OCI-M1 (cell line): ENCODE measurements around the gene SFSWAP.
A peak's percentile ranks its signal among the peaks of the same experiment; 100 is the strongest.
"Not testable (repeated sequence)": the region's sequence is repeated elsewhere in the genome, so short reads cannot be mapped to it uniquely, and the experiment has no call there.

Experiments used
- DNase-seq: peaks from one replicate; lab custom pipeline; 2025; lab: John Stamatoyannopoulos, UW

The SFSWAP gene

DNA sequence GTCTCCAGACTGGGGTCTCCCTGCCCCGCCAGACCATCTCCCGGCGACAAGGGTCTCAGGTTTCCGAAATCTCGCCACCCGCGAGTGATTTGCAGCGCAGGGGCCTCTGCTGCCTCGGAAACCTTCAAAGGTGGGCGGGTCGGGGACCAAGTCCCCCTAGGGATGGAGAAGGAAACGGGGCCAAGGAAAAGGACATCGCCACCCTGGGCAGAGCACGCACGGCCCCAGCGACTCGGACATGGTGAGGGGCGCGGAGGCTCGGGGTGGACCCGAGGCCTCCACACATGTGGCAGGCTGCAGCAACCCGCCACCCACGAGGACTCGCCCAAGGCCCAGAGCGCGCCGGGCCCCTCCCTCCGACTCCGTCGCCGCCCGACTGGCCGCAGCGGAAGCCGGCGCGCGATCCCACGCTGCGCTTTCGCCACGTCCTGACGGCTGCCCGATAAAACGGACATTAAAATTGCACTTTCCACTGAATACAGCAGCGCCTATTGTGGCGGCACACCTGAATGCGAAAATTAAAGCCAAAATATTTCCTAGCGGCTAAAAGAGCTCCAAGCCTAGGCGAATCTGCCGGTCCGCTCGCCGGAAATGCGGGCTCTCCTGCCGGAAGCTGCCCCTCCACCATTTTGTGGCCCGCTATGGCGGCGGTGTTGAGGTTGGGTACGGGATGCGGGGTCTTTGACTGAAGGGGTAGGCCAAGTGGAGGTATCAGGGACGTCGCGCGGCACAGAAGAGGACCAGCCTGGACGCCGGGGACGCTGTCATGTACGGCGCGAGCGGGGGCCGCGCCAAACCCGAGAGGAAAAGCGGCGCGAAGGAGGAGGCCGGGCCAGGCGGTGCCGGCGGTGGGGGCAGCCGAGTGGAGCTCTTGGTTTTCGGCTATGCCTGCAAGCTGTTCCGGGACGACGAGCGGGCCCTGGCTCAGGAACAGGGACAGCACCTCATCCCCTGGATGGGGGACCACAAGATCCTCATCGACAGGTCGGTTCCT, at the start of gene SFSWAP:
SFSWAP (plus strand) TSS at position 627 of the 994 bp plus-strand sequence; CDS start at position 767, 140 bp downstream.
- DNase-seq = peak; percentile 89

DNA sequence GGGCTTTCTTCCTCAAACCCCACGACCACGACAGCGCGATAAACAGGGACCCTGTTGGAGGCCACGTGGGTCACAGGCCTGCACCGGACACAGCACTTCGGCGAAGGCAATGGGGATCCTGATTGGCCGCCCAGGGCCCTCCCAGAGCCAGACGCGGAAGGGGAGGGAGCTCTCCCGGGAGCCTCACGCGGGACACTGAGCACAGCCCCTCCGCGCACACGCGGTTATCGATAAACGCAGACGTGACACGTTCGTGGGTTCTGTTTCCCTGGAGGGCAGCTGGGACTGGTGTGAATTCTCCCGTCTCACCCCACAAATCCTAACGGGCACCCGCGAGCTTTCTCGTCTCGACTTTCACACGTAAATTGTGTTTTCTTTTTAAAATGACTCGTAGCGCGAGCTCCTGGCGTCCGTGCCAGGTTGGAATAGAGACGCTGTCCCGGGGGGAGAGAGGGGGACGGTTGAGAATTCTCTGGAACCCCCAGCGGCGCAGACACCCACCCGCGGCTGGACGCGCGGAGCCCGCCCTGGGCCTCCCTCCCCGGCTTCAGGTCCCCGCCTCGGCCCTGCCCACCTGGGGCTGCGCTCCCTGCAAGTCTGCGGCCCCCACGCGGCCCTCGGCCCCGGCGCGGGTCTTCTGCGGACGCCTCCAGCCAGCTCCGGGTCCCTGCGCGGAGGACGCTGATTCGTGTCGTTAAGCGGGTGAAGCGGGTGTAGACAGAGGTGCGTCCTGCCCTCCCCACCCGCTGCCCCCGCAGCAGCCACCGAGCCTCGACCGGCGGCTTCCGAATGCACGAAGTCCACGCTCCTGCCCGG, 49.5 kb upstream of the SFSWAP start:
- not testable (repeated sequence) for DNase-seq

DNA sequence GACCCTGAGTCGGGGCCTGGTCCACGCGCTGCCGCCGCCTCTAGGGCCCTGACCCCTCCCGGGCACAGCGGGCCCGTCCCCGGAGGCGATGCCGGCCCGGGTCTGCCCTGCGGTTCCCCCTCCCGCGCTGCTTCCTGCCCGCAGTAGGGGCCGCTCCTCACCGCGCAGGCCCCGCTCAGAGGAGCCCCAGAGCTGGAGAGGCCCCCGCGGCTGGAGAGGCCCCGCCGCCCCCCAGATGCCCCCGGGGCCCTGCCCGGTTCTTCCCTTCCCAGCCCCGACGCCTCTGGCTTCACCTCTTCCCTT, 49.0 kb upstream of the SFSWAP start:
- DNase-seq = not testable (repeated sequence)

DNA sequence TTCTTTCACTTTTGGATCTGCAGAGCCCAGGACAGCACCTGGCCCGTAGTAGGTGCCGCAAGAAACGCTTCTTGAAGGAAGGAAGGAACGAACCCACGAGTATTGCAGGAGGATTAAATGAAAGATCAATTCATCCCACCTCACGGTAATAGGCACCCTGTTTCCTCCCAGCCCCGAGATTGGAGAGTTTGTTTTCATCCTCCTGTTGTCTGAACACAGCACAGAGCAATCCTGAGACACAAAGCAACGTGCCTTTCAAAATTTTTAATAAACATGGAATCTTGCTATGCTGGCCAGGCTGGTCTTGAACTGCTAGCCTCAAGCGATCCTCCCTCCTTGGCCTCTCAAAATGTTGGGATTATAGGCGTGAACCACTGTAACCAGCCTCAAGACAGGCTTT, 48.5 kb upstream of the SFSWAP start:
- not testable (repeated sequence) for DNase-seq

DNA sequence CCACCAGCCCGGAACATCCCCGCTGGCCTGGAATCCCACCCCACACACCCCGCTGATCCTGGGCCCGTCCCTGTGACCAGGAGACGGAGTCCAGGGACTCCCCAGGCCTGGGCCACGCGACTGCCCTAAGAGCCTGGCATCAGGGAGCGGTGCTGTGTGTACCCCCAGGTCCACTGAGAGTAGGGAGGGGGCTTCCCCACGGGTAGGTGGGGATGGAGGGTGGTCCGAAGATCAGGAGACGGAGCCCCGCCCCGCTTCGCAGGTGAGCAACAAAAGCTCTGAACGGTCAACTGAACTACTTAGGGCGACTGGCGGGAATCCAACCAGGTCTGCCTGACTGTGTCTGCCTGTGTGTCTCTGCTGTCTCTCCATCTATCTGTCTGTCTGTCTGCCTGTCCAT, 45.2 kb upstream of the SFSWAP start:
- not testable (repeated sequence) for DNase-seq

DNA sequence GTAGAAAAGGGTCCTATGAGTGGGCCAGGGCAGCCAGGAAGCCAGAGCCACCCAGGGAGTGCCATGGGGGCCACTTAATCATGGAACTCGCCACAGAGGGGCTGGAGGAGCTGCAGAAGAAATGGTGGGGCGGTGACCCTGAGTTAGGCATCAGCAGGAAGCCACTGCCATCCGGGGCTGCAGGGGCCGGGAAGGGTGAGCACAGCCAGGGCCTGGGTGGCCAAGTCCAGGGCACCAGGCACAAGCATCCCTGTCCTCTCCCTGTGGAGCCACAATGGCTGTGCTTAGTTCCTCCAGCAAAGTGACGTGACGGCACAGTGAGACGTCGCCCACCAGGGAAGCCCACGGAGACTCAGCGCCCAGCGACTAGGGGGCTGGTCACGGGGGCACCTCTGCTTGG, 44.4 kb upstream of the SFSWAP start:
- DNase-seq = not testable (repeated sequence)

DNA sequence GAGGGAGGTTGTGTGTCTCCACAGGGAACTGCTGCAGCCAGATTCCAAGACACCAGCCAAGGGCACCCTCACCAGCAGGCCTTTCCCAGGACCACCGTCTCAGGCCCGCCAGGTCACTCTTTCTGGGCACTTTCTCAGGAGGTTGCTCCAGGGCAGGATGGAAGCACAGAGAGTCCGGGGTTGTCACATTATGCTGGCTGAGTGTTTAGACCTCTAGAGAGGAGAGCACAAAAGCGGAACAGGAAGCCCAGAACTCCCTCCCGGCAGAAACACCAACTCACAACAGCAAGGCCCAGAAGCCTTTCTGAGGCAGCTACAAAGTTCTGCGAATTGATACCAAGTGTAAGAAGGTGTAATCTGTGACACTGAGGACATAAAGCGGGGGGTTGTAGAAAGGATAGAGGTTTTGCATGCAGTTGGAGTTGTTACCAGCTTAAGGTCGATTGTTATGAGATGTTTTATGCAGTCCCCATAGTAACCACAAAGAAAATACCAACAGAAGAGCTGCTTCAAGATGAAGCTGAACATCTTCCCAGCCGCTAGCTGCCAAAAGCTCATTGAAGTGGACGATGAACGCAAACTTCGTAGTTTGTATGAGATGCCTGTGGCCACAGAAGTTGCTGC, 43.8 kb upstream of the SFSWAP start:
- not testable (repeated sequence) for DNase-seq

DNA sequence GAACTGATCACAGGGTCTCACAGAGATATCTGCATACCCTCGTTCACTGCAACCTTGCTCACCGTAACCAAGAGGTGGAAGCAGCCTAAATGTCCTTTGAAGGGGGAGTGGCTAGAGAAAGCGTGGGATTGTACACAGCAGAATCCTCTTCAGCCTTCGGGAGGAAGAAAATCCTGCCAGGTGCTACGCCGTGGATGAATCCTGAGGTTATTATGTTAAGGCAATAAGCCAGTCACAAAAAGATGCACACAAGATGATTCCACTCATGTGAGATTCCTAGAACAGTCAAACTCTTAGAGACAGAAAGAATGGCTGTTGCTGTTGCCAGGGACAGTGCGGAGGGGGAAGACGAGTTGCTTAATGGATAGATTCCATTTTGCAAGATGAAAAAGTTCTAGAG, 39.6 kb upstream of the SFSWAP start:
- DNase-seq = no peak

DNA sequence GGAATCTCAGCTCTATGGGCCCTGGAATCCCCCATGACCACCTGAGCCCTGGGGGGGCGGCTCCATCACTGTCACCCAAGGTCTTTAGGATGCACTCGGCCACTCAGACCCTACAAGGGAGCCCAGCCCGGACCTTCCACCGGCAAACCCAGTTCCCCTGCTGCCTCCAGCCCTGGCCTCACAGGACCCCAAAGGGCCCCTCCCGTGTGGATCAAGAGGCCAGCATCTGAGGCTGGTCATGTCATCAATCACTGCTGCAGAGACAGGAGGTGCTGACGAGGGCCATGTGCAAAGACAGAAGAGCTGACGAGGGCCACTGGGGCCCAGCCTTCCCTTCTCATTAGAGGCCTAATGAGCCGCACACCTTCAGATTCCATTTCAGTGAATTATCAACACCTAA, 39.0 kb upstream of the SFSWAP start:
- DNase-seq = no peak

DNA sequence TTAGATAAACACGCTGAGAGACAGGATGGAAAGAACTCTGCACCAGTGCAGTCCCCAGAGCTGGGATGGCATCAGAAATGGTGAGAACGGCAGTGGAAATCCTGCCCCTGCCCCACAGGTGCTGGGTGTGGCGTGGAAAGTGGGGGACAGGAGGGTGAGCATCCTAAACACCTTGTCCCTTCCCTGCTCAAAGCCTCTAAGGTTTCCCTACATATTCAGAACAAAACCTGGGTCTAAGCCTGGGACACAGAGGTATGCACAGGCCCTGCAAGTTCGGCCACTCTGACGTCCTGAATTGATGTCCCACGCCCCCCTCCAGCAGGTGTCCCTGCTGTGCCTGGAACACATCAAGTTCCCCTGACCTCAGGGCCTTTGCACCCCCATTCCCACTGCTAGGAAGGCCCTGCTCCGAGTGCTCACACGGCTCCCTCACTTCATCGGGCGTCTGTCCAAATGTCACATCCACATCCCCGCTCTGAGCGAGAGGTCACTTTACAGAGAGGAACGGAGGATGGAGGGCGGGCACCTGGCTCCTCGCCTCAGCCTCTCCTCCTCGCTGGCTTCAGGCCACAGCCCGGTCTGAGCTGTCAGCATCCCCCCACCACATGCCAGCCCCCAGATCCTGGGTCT, 38.5 kb upstream of the SFSWAP start:
- DNase-seq = no peak

DNA sequence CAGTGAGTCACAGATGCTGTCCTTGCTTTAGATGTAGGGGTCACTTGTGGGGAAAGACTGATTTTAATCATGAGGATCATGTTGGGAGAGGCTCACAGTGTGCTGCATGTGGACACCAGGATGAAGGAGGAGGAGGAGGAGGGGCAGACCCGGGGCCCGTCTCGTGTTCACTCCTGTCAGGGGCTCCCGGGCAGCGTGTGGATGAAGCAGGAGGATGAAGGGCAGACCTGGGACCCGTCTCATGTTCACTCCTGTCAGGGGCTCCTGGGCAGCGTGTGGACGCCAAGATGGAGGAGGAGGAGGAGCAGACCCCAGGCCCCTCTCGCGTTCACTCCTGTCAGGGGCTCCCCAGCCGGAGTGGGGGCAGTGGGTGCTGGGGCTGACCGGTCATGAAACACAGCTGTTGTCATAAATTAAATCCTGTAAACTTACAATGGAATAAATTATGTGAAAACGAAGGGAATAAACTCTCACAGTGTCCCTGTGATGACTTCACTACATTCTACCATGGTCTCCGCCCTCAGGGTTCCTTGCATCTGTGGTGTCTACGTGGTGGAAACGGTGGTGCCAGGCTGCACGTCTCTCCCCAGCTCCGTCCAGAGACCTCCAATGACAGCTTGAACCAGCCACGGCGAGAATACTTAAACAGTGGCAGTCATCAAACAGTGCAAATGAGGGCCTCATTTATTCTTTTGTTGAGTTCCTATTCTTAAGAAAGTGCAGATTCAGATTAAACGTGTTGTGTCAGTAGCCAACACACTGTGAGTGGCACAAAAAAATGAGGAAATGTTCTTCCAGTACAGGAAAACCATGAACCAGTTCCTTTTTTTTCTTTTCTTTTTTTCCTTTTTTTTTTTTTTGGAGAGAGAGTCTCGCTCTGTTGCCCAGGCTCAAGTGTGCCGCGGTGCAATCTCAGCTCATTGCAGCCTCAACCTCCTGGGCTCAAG, 37.7 kb upstream of the SFSWAP start:
- no peak for DNase-seq

DNA sequence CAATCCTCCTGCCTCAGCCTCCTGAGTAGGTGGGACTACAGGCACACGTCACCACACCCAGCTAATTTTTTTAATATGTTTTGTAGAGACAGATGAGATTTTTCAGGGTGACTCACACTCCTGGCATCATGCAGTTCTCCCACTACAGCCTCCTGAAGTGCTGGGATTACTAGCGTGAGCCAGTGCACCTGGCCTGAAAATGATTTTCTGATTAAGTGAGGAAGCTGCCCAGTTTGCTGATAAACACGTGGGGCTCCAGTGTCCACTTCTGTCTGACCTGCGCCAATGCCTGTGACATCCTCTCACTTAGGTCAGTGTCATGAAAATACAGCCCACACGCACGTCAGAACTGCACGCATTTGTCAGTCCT, 37.0 kb upstream of the SFSWAP start:
- no peak for DNase-seq

DNA sequence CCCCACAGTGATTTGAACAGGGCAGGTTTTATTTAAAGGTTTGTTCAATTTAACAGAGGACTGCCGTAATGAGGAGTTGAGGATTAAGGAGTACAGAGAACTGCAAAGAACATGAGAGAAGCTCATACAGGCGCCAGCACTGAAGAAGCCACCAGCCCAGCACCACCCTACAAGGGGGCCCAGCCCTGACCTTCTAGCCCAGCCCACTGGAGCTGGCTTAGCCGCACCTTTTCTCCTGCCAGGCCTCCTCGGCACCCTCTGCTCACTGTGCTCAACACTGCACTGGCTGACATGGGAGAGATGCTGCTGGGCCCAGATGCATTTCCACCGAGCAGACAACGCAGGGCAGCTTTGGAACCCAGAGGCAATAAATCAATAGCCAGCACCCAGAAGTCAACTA, 36.5 kb upstream of the SFSWAP start:
- DNase-seq = no peak

DNA sequence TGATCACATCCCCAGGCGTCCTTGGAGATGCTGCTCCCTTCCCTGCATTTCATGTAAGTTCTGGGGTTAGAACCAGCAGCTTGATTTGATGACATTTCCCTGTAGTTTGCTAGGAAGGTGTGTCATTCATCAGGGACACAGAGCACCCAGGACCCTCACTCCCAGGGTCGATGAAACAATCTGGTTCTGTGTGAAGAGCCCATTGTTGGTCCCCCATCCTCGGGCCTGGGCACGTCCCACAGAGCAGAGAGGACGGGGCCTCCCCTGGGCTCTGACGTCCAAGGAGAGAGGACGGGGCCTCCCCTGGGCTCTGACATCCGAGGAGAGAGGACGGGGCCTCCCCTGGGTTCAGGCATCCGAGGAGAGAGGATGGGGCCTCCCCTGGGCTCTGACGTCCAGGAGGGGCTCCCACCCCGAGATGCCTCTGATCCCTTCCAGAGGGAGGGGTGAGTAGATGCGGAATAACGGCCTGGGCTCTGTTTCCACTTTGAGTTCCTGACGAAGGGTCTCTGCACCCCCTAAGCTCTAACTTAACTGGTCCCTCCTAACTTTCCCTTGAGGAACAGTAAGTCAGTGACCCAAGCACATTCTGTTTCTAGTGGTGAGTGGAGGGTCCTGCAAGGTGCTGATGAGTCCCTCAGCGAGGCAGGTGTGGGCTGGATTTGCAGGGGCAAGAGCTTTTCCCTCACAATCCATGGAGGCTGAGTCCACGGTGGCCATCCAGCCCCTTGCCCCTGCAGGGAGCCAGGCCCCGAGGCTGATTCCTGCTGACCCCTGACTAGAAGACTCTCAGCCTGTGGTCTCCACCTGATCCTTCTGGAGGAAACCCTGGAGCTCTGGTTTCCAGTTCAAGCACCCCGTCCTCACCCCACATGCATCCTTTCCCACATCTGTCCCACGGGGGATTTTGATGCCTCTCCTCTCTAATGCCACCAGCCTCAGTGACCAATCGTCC, 35.5 kb upstream of the SFSWAP start:
- no peak for DNase-seq

DNA sequence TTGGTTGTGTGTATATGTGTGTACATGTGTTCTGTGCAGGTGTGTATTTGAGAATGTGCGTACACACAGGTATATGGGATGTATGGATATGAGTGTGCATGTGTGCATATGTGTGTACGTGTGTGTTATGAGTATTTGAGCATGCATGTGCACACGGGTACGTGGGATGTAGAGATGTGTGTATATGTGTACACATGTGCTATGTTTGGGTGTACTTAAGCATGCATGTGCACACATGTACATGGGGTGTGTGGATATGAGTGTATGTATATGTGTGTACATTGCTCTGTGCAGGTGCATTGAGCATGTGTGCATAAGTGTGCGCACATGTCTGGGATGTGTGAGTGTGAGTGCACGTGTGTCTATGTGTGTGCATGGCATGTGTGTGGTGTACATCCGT, 34.3 kb upstream of the SFSWAP start:
- DNase-seq = no peak

DNA sequence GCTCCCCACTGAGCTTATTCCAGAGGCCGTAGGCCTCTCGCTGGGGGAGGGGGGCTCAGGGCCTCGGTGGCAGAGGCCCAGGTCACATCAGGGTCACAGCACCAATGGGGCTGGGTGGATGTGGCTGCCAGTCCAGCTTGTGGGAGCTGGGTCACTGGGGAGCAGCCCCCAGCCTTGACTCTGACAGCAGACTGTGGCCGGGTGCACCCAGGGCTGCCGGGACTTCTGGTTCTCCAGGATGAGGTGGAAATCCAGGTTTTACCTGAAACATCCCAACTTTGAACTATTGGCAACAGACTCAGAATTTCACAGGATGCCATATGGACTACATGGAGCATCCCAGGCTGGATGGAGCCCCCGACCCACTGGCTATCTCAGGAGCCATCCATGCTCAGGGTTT, 33.8 kb upstream of the SFSWAP start:
- not testable (repeated sequence) for DNase-seq

DNA sequence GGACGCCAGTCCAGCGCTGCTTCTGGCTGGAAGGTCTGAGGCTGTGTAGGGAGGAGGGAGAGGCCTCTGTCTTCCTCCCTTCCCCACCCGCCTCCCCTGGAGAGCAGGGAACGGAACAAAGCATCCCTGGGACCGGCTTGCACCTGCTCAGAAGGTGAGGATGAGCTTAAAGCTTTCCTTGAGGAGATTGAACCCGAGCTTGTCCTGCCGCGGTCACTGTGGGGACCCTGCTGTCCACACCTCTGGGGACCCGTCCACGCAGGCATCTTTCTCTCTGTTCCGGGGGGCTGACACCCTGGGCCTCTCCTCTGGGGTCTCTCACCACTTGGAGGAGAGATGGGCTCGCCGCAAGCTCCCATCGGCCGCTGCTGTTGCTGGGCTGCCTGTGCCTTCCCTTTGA, 33.2 kb upstream of the SFSWAP start:
- DNase-seq = no peak

DNA sequence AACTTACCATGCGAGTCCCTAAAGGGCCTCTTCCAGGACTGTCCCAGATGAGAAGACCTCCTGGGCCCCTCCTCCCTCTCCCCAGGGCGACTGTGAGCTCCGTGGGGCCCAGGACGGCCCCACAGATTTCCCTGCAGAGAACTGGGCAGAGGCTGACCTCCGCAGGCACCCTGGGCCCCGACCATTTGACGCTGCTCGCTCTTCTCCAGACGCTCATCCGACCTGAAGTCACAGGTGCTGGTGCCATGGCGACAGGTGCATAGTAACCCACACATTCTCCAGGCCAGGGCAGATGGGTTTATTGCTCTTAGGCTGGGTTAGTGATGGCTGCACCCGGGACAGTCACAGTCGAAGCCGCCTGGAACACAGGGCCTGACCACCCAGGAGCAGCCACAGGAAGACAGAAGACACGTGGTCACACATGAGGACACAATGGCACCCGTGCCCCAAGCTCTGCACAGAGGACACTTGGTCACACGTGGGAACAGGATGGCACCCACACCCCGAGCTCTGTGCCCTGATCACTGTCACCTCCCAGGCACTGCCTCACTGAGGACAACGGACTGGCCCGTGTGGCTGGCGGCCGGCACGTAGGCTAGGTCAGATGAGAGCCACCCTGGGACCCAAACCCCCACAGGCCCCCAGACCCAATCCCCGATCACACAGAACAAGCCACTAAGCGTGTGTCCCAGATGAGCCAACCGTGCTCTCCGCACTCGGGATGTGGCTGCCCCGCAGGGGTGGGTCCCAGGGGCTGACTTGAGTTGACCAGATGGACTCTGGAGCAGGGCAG, 32.3 kb upstream of the SFSWAP start:
- DNase-seq = not testable (repeated sequence)

DNA sequence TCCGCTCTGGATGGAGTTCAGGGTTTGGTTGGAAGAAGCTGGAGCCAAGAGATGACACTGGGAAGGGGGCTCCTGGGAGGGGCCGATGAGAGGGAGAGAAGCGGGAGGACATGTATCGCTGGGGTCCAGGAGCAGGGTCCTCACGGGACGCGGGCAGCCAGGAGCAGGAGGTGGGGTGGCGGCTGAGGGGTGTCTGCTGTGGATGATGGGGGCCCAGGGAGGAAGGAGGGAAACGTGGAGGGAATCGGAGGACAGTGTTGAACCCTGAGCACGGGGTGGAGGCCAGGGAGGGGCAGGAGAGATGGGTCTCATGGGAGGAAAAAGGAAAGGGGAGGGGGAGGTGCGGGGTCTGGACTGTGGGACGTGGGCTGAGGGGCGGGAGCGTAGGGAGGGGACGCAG, 31.7 kb upstream of the SFSWAP start:
- not testable (repeated sequence) for DNase-seq
